ENCODE measurements around the gene UBAC2.

DNA sequence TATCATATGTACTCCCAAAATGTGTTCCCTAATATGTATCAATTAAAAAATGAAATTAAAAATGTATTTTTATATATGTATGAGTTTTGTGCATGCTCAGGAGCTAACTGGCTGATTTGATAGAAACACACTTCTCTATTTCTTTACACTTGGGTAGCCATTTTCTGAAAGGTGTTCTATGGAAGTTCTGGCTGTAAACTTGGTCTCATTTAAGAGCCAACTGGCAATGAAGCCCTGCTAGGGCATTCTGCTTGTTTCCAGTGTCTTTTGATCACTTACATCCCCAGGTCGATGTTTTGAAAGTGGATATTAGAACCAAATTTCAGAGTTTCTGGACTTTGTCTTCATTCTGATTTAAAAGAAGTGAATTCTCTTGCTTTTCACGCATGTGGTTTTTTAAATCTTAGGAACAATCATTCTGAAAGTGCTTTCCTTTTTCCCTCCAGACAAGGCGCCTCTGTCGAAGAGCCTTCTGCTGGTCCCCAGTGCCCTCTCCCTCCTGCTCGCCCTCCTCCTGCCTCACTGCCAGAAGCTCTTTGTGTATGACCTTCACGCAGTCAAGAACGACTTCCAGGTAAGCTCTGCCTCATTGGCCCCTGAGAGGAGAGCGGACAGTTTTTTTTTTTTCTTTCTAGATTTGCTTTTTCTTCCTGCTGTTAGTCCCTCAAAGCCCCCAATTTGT lies 37.5 kb downstream of the UBAC2 start:
- TF ChIP-seq POLR2A (IDR thresholded peaks at IDR 0.05) = no peak
- TF ChIP-seq, protein P1, sequence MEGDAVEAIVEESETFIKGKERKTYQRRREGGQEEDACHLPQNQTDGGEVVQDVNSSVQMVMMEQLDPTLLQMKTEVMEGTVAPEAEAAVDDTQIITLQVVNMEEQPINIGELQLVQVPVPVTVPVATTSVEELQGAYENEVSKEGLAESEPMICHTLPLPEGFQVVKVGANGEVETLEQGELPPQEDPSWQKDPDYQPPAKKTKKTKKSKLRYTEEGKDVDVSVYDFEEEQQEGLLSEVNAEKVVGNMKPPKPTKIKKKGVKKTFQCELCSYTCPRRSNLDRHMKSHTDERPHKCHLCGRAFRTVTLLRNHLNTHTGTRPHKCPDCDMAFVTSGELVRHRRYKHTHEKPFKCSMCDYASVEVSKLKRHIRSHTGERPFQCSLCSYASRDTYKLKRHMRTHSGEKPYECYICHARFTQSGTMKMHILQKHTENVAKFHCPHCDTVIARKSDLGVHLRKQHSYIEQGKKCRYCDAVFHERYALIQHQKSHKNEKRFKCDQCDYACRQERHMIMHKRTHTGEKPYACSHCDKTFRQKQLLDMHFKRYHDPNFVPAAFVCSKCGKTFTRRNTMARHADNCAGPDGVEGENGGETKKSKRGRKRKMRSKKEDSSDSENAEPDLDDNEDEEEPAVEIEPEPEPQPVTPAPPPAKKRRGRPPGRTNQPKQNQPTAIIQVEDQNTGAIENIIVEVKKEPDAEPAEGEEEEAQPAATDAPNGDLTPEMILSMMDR (IDR thresholded peaks at IDR 0.05) = no peak

Measured in sigmoid colon (tissue), 3 donors.